Endothelial cell of umbilical vein (primary cell): ENCODE measurements around the gene FAM98C. TPM values are rescaled to one million over a fixed set of nuclear protein-coding genes. Genes with fewer than 3 reads are reported as not detected.

Experiments
- BruUV-seq: library from RNA; stranded (reverse); fragments of 400-500 nt; replicated peaks from 2 replicates; lab custom pipeline; 2021; lab: Mats Ljungman, UMichigan
- CTCF ChIA-PET: fragments of 300-600, 350-600 bp; sonication (Branson Sonifier 250); formaldehyde crosslinking; loops from one replicate; lab custom pipeline; 2021; ENCODE audit warnings: antibody characterized with exemption, inconsistent platforms; lab: Charles Lee
- POLR2A ChIA-PET: fragments of 300-600, 350-600 bp; sonication (Branson Sonifier 250); formaldehyde crosslinking; loops from one replicate; lab custom pipeline; 2021; ENCODE audit warnings: antibody characterized with exemption, inconsistent platforms; lab: Charles Lee
- DNase-seq: peaks from one replicate; pipeline ENCODE4 v3.0.0-alpha.2; 2011; ENCODE audit warnings: low read depth, low spot score
- FAIRE-seq: peaks from 2 replicates; lab custom pipeline; 2011; peaks lifted over from hg19 to GRCh38; lab: Jason Lieb, UNC
- H2AFZ ChIP-seq: 2 replicates; pipeline ENCODE4 v1.6.0; 2012; ENCODE audit warnings: low read depth, low read length, control low read depth, inconsistent platforms
- H3K27ac ChIP-seq: 2 replicates; pipeline ENCODE4 v1.5.1; 2011; ENCODE audit warnings: low read depth, mild to moderate bottlenecking, control low read depth, low read length, moderate library complexity; ENCODE audit not compliant: insufficient read depth
- H3K27me3 ChIP-seq, 2 experiments: 2 replicates each; pipeline versions ENCODE4 v1.6.0 to v1.6.1; 2011; ENCODE audit warnings: low read length in 2 of 2, mixed read lengths in 1 of 2; ENCODE audit not compliant: control insufficient read depth in 2 of 2, insufficient read depth in 2 of 2
- H3K36me3 ChIP-seq, 2 experiments: 2 replicates in 1 of 2; 3 replicates in 1 of 2; pipeline ENCODE4 v1.5.1; 2011; ENCODE audit warnings: low read length in 2 of 2, mild to moderate bottlenecking in 1 of 2, moderate library complexity in 1 of 2; ENCODE audit not compliant: control insufficient read depth in 2 of 2, insufficient read depth in 2 of 2; ENCODE audit errors: extremely low read depth in 1 of 2
- H3K4me1 ChIP-seq: 3 replicates; pipeline ENCODE4 v1.5.1; 2011; ENCODE audit warnings: mild to moderate bottlenecking, low read length; ENCODE audit not compliant: control insufficient read depth, insufficient read depth; ENCODE audit errors: extremely low read depth
- H3K4me2 ChIP-seq: 2 replicates; pipeline ENCODE4 v1.6.1; 2011; ENCODE audit warnings: low read length, control low read depth, mixed read lengths; ENCODE audit not compliant: insufficient read depth
- H3K4me3 ChIP-seq, 3 experiments: fragments of 200-600 bp in 1 of 3; sonication (generic), shearing (Covaris generic) in 1 of 3; replicated peaks in 1 of 3; 2 replicates each; pipeline ENCODE4 v1.5.1; 2011 to 2016; ENCODE audit warnings: control low read depth in 3 of 3, low read length in 3 of 3, mild to moderate bottlenecking in 2 of 3, inconsistent platforms in 1 of 3, low read depth in 1 of 3, moderate library complexity in 1 of 3; ENCODE audit not compliant: insufficient read depth in 1 of 3
- H3K79me2 ChIP-seq: 2 replicates; pipeline ENCODE4 v1.6.0; 2012; ENCODE audit warnings: low read length, inconsistent platforms; ENCODE audit not compliant: control insufficient read depth, insufficient read depth
- H3K9ac ChIP-seq: replicated peaks from 2 replicates; pipeline ENCODE3; 2011; ENCODE audit warnings: low read length, control low read depth; ENCODE audit not compliant: insufficient read depth; ENCODE audit errors: extremely low read depth
- H3K9me1 ChIP-seq: replicated peaks from 3 replicates; pipeline ENCODE4 v1.6.0; 2011; ENCODE audit warnings: mild to moderate bottlenecking, low read length; ENCODE audit not compliant: control insufficient read depth, insufficient read depth; ENCODE audit errors: extremely low read depth
- H3K9me3 ChIP-seq: replicated peaks from 2 replicates; pipeline ENCODE4 v1.5.1; 2012; ENCODE audit warnings: low read length, inconsistent platforms; ENCODE audit not compliant: control insufficient read depth, insufficient read depth
- H4K20me1 ChIP-seq: replicated peaks from 2 replicates; pipeline ENCODE3; 2011; ENCODE audit warnings: mild to moderate bottlenecking, low read length; ENCODE audit not compliant: control insufficient read depth, insufficient read depth; ENCODE audit errors: extremely low read depth
- EZH2 ChIP-seq: IDR thresholded peaks from 2 replicates; pipeline ENCODE4 v1.6.1; 2012; ENCODE audit warnings: borderline replicate concordance, low read depth, mild to moderate bottlenecking, moderate library complexity, low read length, inconsistent platforms; ENCODE audit not compliant: severe bottlenecking
- FOS ChIP-seq: IDR thresholded peaks from 2 replicates; pipeline ENCODE4 v1.6.1; 2011; ENCODE audit warnings: mild to moderate bottlenecking, low read length, moderate library complexity, borderline replicate concordance; ENCODE audit not compliant: insufficient read depth
- GATA2 ChIP-seq: IDR thresholded peaks from 2 replicates; pipeline ENCODE4 v1.7.0; 2011; ENCODE audit warnings: low read depth, mild to moderate bottlenecking, moderate library complexity, mixed read lengths, low read length; ENCODE audit not compliant: insufficient read length, insufficient read depth
- JUN ChIP-seq: IDR thresholded peaks from 2 replicates; pipeline ENCODE4 v1.6.1; 2011; ENCODE audit warnings: borderline replicate concordance, low read depth; ENCODE audit not compliant: insufficient read length, insufficient read depth
- MAX ChIP-seq: IDR thresholded peaks from 2 replicates; pipeline ENCODE4 v1.6.1; 2011; ENCODE audit not compliant: insufficient read depth, insufficient read length
- MYC ChIP-seq: IDR thresholded peaks from one replicate; pipeline ENCODE4 v1.6.1; 2011; ENCODE audit warnings: mild to moderate bottlenecking, low read depth, low read length
- POLR2A ChIP-seq: IDR thresholded peaks from 2 replicates; pipeline ENCODE4 v1.6.1; 2012; ENCODE audit warnings: low read depth, mild to moderate bottlenecking, control low read depth, low read length
- POLR2AphosphoS5 ChIP-seq: IDR thresholded peaks from 2 replicates; pipeline ENCODE4 v1.6.1; 2012; ENCODE audit warnings: low read depth, mild to moderate bottlenecking, control low read depth, low read length, moderate library complexity; ENCODE audit not compliant: insufficient read depth
- dilution Hi-C: fragments of 300-500 bp; cut with MboI; formaldehyde crosslinking; loops from one replicate; pipeline ENCODE4 v1.15.0; 2019; ENCODE audit warnings: low sequenced_read_pairs; ENCODE audit not compliant: extremely low pct_ligation_motif_present
- intact Hi-C: fragments of 100-400 bp; cut with micrococcal nuclease; formaldehyde crosslinking; loops from one replicate; pipeline ENCODE4 v1.10.0; 2022
- polyA plus RNA-seq, 4 experiments: library from polyadenylated mRNA; depleted of rRNA in 3 of 4; stranded (reverse) in 3 of 4; unstranded in 1 of 4; fragments of >200 nt; gene quantifications; 2 replicates each; pipeline versions ENCODE4 v1.2.1 to v1.2.3, GENCODE V29; 2011 to 2012; ENCODE audit warnings: missing spikeins in 1 of 4
- total RNA-seq: library from RNA; stranded (reverse); gene quantifications from 2 replicates; pipeline ENCODE4 v1.2.3, GENCODE V29; 2021
- TF ChIP-seq, protein P1 (sequence below), 2 donors: IDR thresholded peaks; 1 replicate in 1 of 2; 2 replicates in 1 of 2; pipeline ENCODE4 v1.5.1; 2011; ENCODE audit warnings: low read length in 2 of 2, mild to moderate bottlenecking in 2 of 2, moderate library complexity in 2 of 2, control low read depth in 1 of 2, inconsistent platforms in 1 of 2, low read depth in 1 of 2; ENCODE audit not compliant: insufficient read depth in 1 of 2; ENCODE audit errors: extremely low read depth in 1 of 2

The FAM98C gene
- total and polyA plus RNA-seq, 2 donors (not counting 3 experiments of a cell fraction or from before 2014, with no cell fraction given) = 12.6 to 13.0 TPM

DNA sequence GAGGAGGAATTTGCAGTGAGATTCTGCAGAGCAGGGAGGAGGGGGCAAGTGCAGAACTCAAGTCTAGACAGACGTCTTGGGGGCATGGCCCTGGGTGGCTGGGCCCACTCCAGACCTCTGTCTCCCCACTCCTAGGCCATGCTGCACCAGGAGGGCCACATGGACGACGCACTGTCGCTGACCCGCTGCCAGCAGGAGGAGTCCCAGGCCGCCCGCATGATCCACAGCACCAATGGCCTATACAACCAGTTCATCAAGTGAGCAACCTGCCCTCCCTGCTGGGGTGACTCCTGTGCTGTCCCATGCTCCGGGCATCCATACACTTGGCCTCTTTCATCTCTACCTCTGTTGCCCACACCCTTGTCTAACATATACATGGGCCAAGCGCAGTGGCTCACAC is 48.7 kb downstream of the FAM98C start:
- no peak overlapping the region for H3K9ac ChIP-seq
- no peak overlapping the region for H3K4me3 ChIP-seq
- no peaks in the 10 kb centered on the region for H3K36me3 ChIP-seq
- POLR2A ChIA-PET = no interaction called here
- TF ChIP-seq, protein P1, sequence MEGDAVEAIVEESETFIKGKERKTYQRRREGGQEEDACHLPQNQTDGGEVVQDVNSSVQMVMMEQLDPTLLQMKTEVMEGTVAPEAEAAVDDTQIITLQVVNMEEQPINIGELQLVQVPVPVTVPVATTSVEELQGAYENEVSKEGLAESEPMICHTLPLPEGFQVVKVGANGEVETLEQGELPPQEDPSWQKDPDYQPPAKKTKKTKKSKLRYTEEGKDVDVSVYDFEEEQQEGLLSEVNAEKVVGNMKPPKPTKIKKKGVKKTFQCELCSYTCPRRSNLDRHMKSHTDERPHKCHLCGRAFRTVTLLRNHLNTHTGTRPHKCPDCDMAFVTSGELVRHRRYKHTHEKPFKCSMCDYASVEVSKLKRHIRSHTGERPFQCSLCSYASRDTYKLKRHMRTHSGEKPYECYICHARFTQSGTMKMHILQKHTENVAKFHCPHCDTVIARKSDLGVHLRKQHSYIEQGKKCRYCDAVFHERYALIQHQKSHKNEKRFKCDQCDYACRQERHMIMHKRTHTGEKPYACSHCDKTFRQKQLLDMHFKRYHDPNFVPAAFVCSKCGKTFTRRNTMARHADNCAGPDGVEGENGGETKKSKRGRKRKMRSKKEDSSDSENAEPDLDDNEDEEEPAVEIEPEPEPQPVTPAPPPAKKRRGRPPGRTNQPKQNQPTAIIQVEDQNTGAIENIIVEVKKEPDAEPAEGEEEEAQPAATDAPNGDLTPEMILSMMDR (IDR thresholded peaks at IDR 0.05; ENCODE audit: extremely low read depth in 1 of 2, insufficient read depth in 1 of 2, low read depth in 1 of 2, low read length in 2 of 2) = no peak
- TF ChIP-seq POLR2AphosphoS5 (no peak), EZH2 (no peak), JUN (no peak), FOS (no peak), MAX (no peak), POLR2A (no peak), MYC (no peak), GATA2 (no peak)
- no peaks in the 10 kb centered on the region for H3K9me1 ChIP-seq
- no peak overlapping the region for H3K4me2 ChIP-seq
- DNase-seq (no peak), FAIRE-seq (no peak)
- dilution Hi-C loops (no loop called here), intact Hi-C loops (no loop called here)
- CTCF ChIA-PET = no interaction called here
- no peaks in the 10 kb centered on the region for H3K9me3 ChIP-seq
- H4K20me1 ChIP-seq = no peaks in the 10 kb centered on the region
- H3K4me1 ChIP-seq = no peaks in the 10 kb centered on the region
- H2AFZ ChIP-seq = no peak overlapping the region
- BruUV-seq = no TSS peak
- H3K27me3 ChIP-seq = no peaks in the 10 kb centered on the region
- H3K27ac ChIP-seq = no peak overlapping the region
- H3K79me2 ChIP-seq = no peaks in the 10 kb centered on the region
